Keratinocyte (primary cell): Measurements from ENCODE around the gene SOX8. TPM values are rescaled to one million over a fixed set of nuclear protein-coding genes. Genes with fewer than 3 reads are reported as not detected.

Source experiments
- DNase-seq: peaks from one replicate; pipeline ENCODE4 v3.0.0-alpha.2; 2011; ENCODE audit warnings: low read depth, missing footprints, low spot score
- FAIRE-seq: peaks from 2 replicates; lab custom pipeline; 2011; peaks lifted over from hg19 to GRCh38; lab: Jason Lieb, UNC
- H2AFZ ChIP-seq: 2 replicates; pipeline ENCODE4 v1.6.0; 2012; ENCODE audit warnings: low read length, control low read depth, inconsistent platforms; ENCODE audit not compliant: control insufficient read depth
- H3K27ac ChIP-seq: 2 replicates; pipeline ENCODE4 v1.5.1; 2011; ENCODE audit warnings: low read length; ENCODE audit not compliant: control insufficient read depth, insufficient read depth
- H3K27me3 ChIP-seq: 3 replicates; pipeline ENCODE4 v1.6.0; 2011; ENCODE audit warnings: low read length; ENCODE audit not compliant: control insufficient read depth, insufficient read depth; ENCODE audit errors: extremely low read depth
- H3K36me3 ChIP-seq, 2 experiments: 2 replicates in 1 of 2; 3 replicates in 1 of 2; pipeline ENCODE4 v1.5.1; 2011; ENCODE audit warnings: low read length in 2 of 2, mild to moderate bottlenecking in 1 of 2; ENCODE audit not compliant: control insufficient read depth in 2 of 2, insufficient read depth in 2 of 2; ENCODE audit errors: extremely low read depth in 1 of 2
- H3K4me1 ChIP-seq: 3 replicates; pipeline ENCODE4 v1.5.1; 2011; ENCODE audit warnings: low read length; ENCODE audit not compliant: control insufficient read depth, insufficient read depth; ENCODE audit errors: extremely low read depth
- H3K4me2 ChIP-seq: 3 replicates; pipeline ENCODE4 v1.6.0; 2011; ENCODE audit warnings: low read depth, low read length; ENCODE audit not compliant: control insufficient read depth, insufficient read depth; ENCODE audit errors: extremely low read depth
- H3K4me3 ChIP-seq, 3 experiments: fragments of 200-600 bp in 1 of 3; sonication (generic) in 1 of 3; 2 replicates in 2 of 3; 3 replicates in 1 of 3; pipeline ENCODE4 v1.5.1; 2011 to 2016; ENCODE audit warnings: low read length in 3 of 3, mild to moderate bottlenecking in 3 of 3, control low read depth in 2 of 3, inconsistent platforms in 1 of 3, low read depth in 1 of 3, mixed read lengths in 1 of 3, mixed run types in 1 of 3, moderate library complexity in 1 of 3; ENCODE audit not compliant: control insufficient read depth in 2 of 3, insufficient read depth in 2 of 3; ENCODE audit errors: extremely low read depth in 1 of 3
- H3K79me2 ChIP-seq: 2 replicates; pipeline ENCODE4 v1.6.0; 2012; ENCODE audit warnings: low read length; ENCODE audit not compliant: control insufficient read depth, insufficient read depth
- H3K9ac ChIP-seq: 3 replicates; pipeline ENCODE4 v1.6.0; 2011; ENCODE audit warnings: low read length; ENCODE audit not compliant: control insufficient read depth, insufficient read depth; ENCODE audit errors: extremely low read depth
- H3K9me1 ChIP-seq: 3 replicates; pipeline ENCODE4 v1.6.0; 2011; ENCODE audit warnings: low read length; ENCODE audit not compliant: control insufficient read depth, insufficient read depth; ENCODE audit errors: extremely low read depth
- H3K9me3 ChIP-seq: 2 replicates; pipeline ENCODE4 v1.5.1; 2012; ENCODE audit warnings: low read depth, low read length; ENCODE audit not compliant: control insufficient read depth
- H4K20me1 ChIP-seq: 3 replicates; pipeline ENCODE4 v1.6.0; 2011; ENCODE audit warnings: low read length; ENCODE audit not compliant: control insufficient read depth, insufficient read depth; ENCODE audit errors: extremely low read depth
- CTCF ChIP-seq, 3 experiments: IDR thresholded peaks in 1 of 3; conservative IDR thresholded peaks in 1 of 3; optimal IDR thresholded peaks in 1 of 3; 2 replicates in 2 of 3; 3 replicates in 1 of 3; pipeline versions ENCODE3 to v1.5.1; 2011; ENCODE audit warnings: low read length in 3 of 3, mild to moderate bottlenecking in 3 of 3, moderate library complexity in 2 of 3, control low read depth in 1 of 3, inconsistent platforms in 1 of 3; ENCODE audit not compliant: insufficient read depth in 2 of 3; ENCODE audit errors: extremely low read depth in 1 of 3
- EZH2 ChIP-seq: IDR thresholded peaks from one replicate; pipeline ENCODE4 v1.6.1; 2012; ENCODE audit warnings: inconsistent platforms, mild to moderate bottlenecking, low read length, moderate library complexity
- dilution Hi-C: fragments of 300-500 bp; cut with MboI; formaldehyde crosslinking; loops from one replicate; pipeline ENCODE4 v1.7.0; 2020; ENCODE audit warnings: low sequenced_read_pairs; ENCODE audit not compliant: extremely low pct_ligation_motif_present
- polyA plus RNA-seq, 5 experiments: library from polyadenylated mRNA; depleted of rRNA in 3 of 5; stranded (reverse) in 3 of 5; stranded (forward) in 1 of 5; unstranded in 1 of 5; fragments of >200 nt; gene quantifications; 1 replicate in 1 of 5; 2 replicates in 3 of 5; 3 replicates in 1 of 5; pipeline versions ENCODE4 v1.2.1 to v1.2.3, GENCODE V29; 2011 to 2012; ENCODE audit warnings: missing spikeins in 2 of 5, low read depth in 1 of 5, low replicate concordance in 1 of 5

Gene SOX8
- polyA plus RNA-seq, 1 donor (not counting 4 experiments of a cell fraction or from before 2014, with no cell fraction given): 0.03 TPM

GRCh38 chr16:1027501-1027815, 45.9 kb downstream of the SOX8 start:
- Histone ChIP-seq H3K4me3 (no peak overlapping the region), H3K9me3 (no peaks in the 10 kb centered on the region), H3K36me3 (no peaks in the 10 kb centered on the region), H3K79me2 (no peaks in the 10 kb centered on the region), H3K4me2 (no peak overlapping the region), H3K27me3 (peaks cover 38% of the 10 kb centered on the region), H3K9me1 (no peaks in the 10 kb centered on the region), H2AFZ (no peak overlapping the region), H4K20me1 (peaks cover 2% of the 10 kb centered on the region), H3K9ac (no peak overlapping the region), H3K4me1 (no peaks in the 10 kb centered on the region), H3K27ac (no peak overlapping the region)
- TF ChIP-seq CTCF (optimal IDR thresholded peaks at IDR 0.05 in 1 of 3, IDR thresholded peaks at IDR 0.05 in 1 of 3, conservative IDR thresholded peaks at IDR 0.05 in 1 of 3; ENCODE audit: extremely low read depth in 1 of 3, insufficient read depth in 2 of 3, low read length in 3 of 3) (no peak), EZH2 (no peak)
- dilution Hi-C loops: no loop called here
- FAIRE-seq (no peak), DNase-seq (no peak)

- Histone ChIP-seq H3K9me3 (no peaks in the 10 kb centered on the region), H3K79me2 (no peaks in the 10 kb centered on the region), H3K4me3 (no peak overlapping the region), H3K27ac (no peak overlapping the region), H3K9ac (no peak overlapping the region), H3K4me1 (no peaks in the 10 kb centered on the region), H3K27me3 (peaks cover 33% of the 10 kb centered on the region), H3K4me2 (no peak overlapping the region), H4K20me1 (peaks cover 2% of the 10 kb centered on the region), H3K9me1 (no peaks in the 10 kb centered on the region), H2AFZ (no peak overlapping the region), H3K36me3 (no peaks in the 10 kb centered on the region)
- TF ChIP-seq EZH2 (no peak), CTCF (optimal IDR thresholded peaks at IDR 0.05 in 1 of 3, IDR thresholded peaks at IDR 0.05 in 1 of 3, conservative IDR thresholded peaks at IDR 0.05 in 1 of 3; ENCODE audit: extremely low read depth in 1 of 3, insufficient read depth in 2 of 3, low read length in 3 of 3) (no peak)
- FAIRE-seq: no peak
- dilution Hi-C loops: no loop called here
- no peak for DNase-seq
These were observed 46.5 kb downstream of the SOX8 start for GRCh38 chr16:1028056-1028455.
